ENCODE measurements around the gene C4orf36.

C4orf36 gene

DNA sequence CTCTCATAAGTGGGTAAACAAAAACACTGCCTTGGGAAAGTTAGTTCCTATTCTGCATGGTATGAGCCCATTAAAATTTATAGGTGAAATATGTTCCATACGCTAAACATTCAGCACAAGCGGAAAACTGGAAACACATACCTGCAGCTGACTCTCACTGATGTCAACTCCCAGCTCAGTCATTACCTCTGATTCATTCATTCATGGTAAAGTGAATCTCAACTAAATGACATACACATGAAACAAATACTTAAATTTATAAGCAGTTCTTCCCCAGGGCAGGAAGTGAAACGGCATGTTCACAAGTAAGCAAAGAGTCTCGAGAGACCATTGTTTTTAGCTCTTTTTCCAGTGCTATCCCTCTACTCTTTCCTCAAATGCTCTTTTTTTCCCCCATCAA lies 44.7 kb downstream of the C4orf36 start:
- Histone ChIP-seq H3K4me3 (ENCODE audit: low read length) (no peak overlapping the region), H3K4me1 (ENCODE audit: insufficient read depth, low read length) (peaks cover 6% of the 10 kb centered on the region; the same call in 1 of the 2 replicates), H3K9me3 (ENCODE audit: insufficient read depth, low read depth, low read length) (no peaks in the 10 kb centered on the region), H3K36me3 (ENCODE audit: insufficient read depth, low read depth, low read length) (no peaks in the 10 kb centered on the region), H3K27ac (ENCODE audit: low read length) (no peak overlapping the region), H3K9ac (ENCODE audit: low read depth, low read length) (no peak overlapping the region), H3K27me3 (ENCODE audit: insufficient read depth, low read length) (no peaks in the 10 kb centered on the region)

DNA sequence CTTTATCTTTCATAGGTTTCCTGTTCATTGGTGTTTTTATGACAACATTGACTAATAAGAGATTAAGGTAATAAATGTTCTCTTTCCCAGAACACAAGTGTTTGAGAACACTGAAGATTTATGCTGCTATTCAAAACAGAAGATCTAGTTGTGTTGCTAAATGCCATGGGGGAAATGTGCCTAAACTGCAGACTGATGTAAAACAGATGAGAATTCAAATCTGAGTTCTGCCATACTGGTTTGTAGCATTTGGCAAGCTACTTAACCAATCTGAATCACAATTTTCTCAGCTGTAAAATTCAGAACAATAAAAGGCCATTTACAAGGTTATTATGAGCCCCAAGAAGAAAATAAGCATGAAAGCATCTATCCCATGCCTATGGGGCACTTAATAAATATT lies 45.3 kb downstream of the C4orf36 start:
- no peaks in the 10 kb centered on the region for H3K36me3 ChIP-seq (ENCODE audit: insufficient read depth, low read depth, low read length)
- no peaks in the 10 kb centered on the region for H3K9me3 ChIP-seq (ENCODE audit: insufficient read depth, low read depth, low read length)
- H3K9ac ChIP-seq (ENCODE audit: low read depth, low read length), result no peak overlapping the region
- no peak overlapping the region for H3K4me3 ChIP-seq (ENCODE audit: low read length)
- no peaks in the 10 kb centered on the region for H3K27me3 ChIP-seq (ENCODE audit: insufficient read depth, low read length)
- H3K27ac ChIP-seq (ENCODE audit: low read length), result no peak overlapping the region
- H3K4me1 ChIP-seq (ENCODE audit: insufficient read depth, low read length), result peaks cover 6% of the 10 kb centered on the region; the same call in 1 of the 2 replicates

DNA sequence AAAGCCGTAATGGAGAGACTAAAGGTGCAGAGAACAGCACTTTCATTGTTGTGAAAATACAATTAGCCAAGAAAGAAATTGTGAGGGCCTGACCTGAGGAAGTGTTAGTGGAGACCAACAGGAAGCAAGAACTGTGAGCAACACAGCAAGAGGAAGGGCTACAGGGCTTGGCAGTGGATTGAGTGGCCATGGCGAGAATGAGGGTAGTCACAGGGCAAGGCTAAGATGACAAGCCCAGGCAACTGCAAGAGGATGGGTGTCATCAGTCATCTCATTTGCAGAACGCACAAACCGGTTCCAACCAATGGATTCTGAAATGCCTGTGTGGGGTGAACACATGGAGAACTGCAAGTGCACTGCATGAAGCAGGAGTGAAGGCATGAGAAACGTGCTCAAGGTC lies 46.6 kb downstream of the C4orf36 start:
- no peaks in the 10 kb centered on the region for H3K27me3 ChIP-seq (ENCODE audit: insufficient read depth, low read length)
- H3K27ac ChIP-seq (ENCODE audit: low read length), result no peak overlapping the region
- no peaks in the 10 kb centered on the region for H3K9me3 ChIP-seq (ENCODE audit: insufficient read depth, low read depth, low read length)
- H3K9ac ChIP-seq (ENCODE audit: low read depth, low read length), result no peak overlapping the region
- no peak overlapping the region for H3K4me3 ChIP-seq (ENCODE audit: low read length)
- H3K4me1 ChIP-seq (ENCODE audit: insufficient read depth, low read length), result peaks cover 6% of the 10 kb centered on the region; the same call in 1 of the 2 replicates
- H3K36me3 ChIP-seq (ENCODE audit: insufficient read depth, low read depth, low read length), result no peaks in the 10 kb centered on the region

DNA sequence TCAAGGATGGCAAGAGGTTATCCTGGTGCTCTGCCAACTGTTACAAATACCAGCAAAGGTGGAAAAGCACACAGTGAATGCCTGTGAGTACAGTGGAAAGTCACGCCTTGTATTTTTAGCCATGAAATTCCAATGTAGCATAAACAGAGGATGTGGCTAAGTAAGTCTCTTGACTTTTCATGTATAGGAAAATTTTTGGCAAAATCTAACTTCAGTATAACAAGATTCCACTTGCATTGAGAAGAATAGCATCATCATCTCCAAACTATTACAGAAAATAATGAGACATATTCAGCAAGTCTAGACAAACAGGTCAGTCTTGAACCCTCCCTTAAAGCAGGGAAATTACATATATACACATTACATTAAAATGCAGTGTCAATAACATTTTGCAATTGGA lies 50.9 kb downstream of the C4orf36 start:
- Histone ChIP-seq H3K4me1 (ENCODE audit: insufficient read depth, low read length) (no peaks in the 10 kb centered on the region), H3K27ac (ENCODE audit: low read length) (no peak overlapping the region), H3K4me3 (ENCODE audit: low read length) (no peak overlapping the region), H3K9ac (ENCODE audit: low read depth, low read length) (no peak overlapping the region), H3K36me3 (ENCODE audit: insufficient read depth, low read depth, low read length) (no peaks in the 10 kb centered on the region), H3K9me3 (ENCODE audit: insufficient read depth, low read depth, low read length) (no peaks in the 10 kb centered on the region), H3K27me3 (ENCODE audit: insufficient read depth, low read length) (no peaks in the 10 kb centered on the region)

DNA sequence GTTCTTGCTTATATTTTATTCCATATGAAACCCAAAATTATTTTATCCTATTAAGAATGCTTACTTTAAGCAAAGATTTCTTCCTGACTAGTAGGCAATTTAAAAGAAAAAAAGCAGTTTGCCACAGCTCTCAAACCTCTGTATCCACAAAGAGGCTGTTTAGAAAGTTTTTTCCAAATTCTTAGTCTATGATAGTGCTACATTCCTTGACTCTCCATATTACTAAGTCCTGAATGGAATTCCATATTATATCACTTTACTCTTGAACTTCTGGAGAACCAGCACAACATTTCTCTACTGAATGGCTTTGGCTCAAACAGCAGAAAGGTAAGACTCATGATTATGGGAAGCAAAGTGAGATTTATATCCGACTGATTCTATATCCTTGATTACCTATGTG lies 51.4 kb downstream of the C4orf36 start:
- Histone ChIP-seq H3K36me3 (ENCODE audit: insufficient read depth, low read depth, low read length) (no peaks in the 10 kb centered on the region), H3K9me3 (ENCODE audit: insufficient read depth, low read depth, low read length) (no peaks in the 10 kb centered on the region), H3K4me1 (ENCODE audit: insufficient read depth, low read length) (no peaks in the 10 kb centered on the region), H3K4me3 (ENCODE audit: low read length) (no peak overlapping the region), H3K27me3 (ENCODE audit: insufficient read depth, low read length) (no peaks in the 10 kb centered on the region), H3K27ac (ENCODE audit: low read length) (no peak overlapping the region), H3K9ac (ENCODE audit: low read depth, low read length) (no peak overlapping the region)

DNA sequence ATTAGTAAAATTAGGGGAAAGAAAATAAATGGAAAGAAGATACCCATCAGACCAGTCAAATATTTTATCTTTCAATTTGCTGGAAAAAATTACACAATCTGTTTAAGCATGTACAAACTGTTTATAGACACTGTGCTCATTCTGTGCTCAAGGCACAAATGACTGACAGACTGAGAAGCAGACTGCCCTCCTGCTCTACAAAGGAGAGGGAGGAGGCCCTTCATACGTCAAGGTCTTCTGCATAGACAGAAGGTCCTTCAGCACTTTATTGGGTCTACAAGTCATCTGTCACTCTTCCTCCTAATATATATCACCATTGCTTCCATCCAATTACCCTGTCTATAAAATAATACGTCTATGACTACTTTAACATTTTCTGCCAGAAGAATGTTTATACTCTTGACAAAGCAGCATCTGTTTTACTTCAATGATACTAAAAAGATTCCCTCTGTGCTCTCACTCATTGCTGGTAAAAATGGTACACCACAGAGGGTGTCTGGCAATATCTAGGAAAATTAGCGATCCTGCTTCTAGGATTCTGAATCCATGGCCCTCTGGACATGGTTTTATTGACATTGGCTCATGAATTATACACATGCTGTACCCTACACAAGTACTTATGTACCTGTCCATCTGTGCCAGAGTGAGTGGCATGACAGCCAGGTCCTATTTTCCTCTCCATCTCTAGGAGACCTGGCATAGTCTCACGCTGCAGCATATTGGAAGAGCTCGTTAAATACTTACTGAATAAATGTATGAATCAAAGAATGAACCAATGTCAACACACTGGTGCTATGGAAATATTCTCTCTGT lies 54.3 kb downstream of the C4orf36 start:
- Histone ChIP-seq H3K4me3 (ENCODE audit: low read length) (no peak overlapping the region), H3K27me3 (ENCODE audit: insufficient read depth, low read length) (no peaks in the 10 kb centered on the region), H3K27ac (ENCODE audit: low read length) (no peak overlapping the region), H3K9me3 (ENCODE audit: insufficient read depth, low read depth, low read length) (no peaks in the 10 kb centered on the region), H3K9ac (ENCODE audit: low read depth, low read length) (no peak overlapping the region), H3K36me3 (ENCODE audit: insufficient read depth, low read depth, low read length) (no peaks in the 10 kb centered on the region), H3K4me1 (ENCODE audit: insufficient read depth, low read length) (no peaks in the 10 kb centered on the region)

DNA sequence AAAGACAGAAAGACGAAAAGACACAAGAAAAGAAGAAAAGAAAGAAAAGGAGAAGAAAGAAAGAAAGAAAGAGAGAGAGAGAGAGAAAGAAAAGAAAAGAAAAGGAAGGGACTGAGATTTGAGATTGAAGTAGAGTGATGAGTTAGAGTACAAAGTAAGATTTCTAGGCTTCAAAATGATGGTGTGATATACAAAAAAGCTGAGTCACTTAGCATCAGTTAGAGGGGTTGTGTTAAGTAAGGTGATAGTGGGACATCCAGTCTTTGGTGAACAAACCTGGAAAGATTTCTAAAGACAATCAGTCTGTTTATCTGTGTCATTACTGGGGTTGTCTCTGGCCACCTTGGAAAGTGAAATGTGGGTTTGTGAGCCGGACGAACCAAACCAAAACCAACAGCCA lies 56.5 kb downstream of the C4orf36 start:
- no peaks in the 10 kb centered on the region for H3K27me3 ChIP-seq (ENCODE audit: insufficient read depth, low read length)

DNA sequence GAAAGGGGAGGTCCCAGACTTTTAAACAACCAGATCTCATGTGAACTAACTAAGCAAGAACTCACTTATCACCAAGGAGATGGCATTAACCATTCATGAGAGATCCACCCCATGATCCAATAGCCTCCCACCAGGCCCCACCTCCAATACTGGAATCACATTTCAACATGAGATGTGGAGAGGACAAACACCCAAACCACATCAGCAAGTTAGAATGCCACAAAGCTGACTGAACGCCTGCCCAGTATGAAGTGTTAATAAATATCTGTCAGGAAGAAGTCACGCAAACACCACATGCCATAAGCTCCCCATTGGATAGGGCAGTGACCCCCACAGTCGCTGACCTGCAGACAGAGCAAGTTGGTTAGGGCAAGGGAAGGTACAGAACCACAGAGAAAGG lies 57.3 kb downstream of the C4orf36 start:
- H3K9ac ChIP-seq (ENCODE audit: low read depth, low read length), result no peak overlapping the region
- H3K4me1 ChIP-seq (ENCODE audit: insufficient read depth, low read length), result no peaks in the 10 kb centered on the region
- H3K27ac ChIP-seq (ENCODE audit: low read length), result no peak overlapping the region
- H3K4me3 ChIP-seq (ENCODE audit: low read length), result no peak overlapping the region
- H3K9me3 ChIP-seq (ENCODE audit: insufficient read depth, low read depth, low read length), result no peaks in the 10 kb centered on the region
- H3K27me3 ChIP-seq (ENCODE audit: insufficient read depth, low read length), result no peaks in the 10 kb centered on the region
- no peaks in the 10 kb centered on the region for H3K36me3 ChIP-seq (ENCODE audit: insufficient read depth, low read depth, low read length)

More for the DNA sequence above, 56.5 kb downstream of the C4orf36 start:
- Histone ChIP-seq H3K4me3 (ENCODE audit: low read length) (no peak overlapping the region), H3K4me1 (ENCODE audit: insufficient read depth, low read length) (no peaks in the 10 kb centered on the region), H3K36me3 (ENCODE audit: insufficient read depth, low read depth, low read length) (no peaks in the 10 kb centered on the region), H3K9me3 (ENCODE audit: insufficient read depth, low read depth, low read length) (no peaks in the 10 kb centered on the region), H3K9ac (ENCODE audit: low read depth, low read length) (no peak overlapping the region), H3K27ac (ENCODE audit: low read length) (no peak overlapping the region)

DNA sequence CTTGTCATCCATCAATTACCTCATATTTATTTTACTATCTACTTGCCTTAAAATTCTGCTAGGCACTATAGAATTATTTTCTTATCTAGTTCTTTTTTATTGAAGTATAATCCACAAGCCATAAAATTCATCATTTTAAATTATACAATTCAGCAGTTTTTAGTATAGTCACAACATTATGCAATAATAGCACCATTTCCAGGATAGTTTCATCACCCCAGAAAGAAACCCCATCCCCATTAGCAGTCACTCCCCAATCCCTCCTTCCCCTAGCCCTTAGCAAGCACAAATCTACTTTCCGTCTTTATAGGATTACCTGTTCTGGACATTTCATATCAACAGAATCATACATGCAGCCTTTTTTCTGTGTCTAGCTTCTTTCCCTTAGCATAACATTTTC lies 58.6 kb downstream of the C4orf36 start:
- Histone ChIP-seq H3K9me3 (ENCODE audit: insufficient read depth, low read depth, low read length) (no peaks in the 10 kb centered on the region), H3K4me3 (ENCODE audit: low read length) (no peak overlapping the region), H3K9ac (ENCODE audit: low read depth, low read length) (no peak overlapping the region), H3K27ac (ENCODE audit: low read length) (no peak overlapping the region), H3K36me3 (ENCODE audit: insufficient read depth, low read depth, low read length) (no peaks in the 10 kb centered on the region), H3K4me1 (ENCODE audit: insufficient read depth, low read length) (no peaks in the 10 kb centered on the region), H3K27me3 (ENCODE audit: insufficient read depth, low read length) (no peaks in the 10 kb centered on the region)

DNA sequence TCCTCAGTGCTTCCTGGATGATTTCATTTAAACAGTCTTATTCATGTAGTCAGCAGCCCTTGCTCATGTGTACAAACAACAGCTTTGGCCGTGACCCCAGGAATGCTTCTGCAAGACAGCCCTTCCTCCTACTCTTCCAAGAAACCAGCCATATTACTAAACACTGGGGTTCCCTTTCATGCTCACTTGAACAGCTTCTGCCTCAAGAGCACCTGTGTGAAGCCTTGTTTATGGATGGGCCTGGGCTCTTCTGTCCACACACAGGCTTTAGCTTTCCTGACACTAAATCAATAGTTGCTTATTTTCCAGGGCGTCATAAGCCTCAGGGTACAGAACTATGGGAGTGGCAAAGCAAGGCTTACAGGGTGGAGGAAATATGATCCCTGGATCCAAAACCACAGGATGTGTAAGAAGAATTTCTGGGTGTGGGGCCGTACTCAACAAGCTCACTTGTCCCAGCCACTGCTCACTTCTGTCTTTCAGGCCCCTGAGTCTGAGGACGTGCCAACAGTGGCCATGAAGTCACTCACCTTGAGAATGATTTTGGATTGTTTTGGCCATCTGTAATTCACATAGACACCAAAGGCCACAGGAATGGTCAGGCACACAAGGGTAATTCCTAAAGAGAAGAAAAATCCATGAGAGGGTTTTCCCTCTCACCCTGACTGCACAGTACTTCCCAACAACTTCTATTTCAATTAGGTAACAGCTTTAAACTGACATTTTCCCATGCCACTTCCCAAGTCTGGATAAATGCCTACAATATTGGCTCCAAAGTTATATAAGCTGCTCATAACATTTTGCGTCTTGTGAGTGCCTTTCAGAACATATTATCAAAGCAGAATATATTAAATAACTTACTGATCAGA lies 60.7 kb downstream of the C4orf36 start:
- H3K9me3 ChIP-seq (ENCODE audit: insufficient read depth, low read depth, low read length), result no peaks in the 10 kb centered on the region
- H3K4me3 ChIP-seq (ENCODE audit: low read length), result no peak overlapping the region
- no peaks in the 10 kb centered on the region for H3K27me3 ChIP-seq (ENCODE audit: insufficient read depth, low read length)
- no peaks in the 10 kb centered on the region for H3K36me3 ChIP-seq (ENCODE audit: insufficient read depth, low read depth, low read length)
- no peaks in the 10 kb centered on the region for H3K4me1 ChIP-seq (ENCODE audit: insufficient read depth, low read length)
- H3K27ac ChIP-seq (ENCODE audit: low read length), result no peak overlapping the region
- no peak overlapping the region for H3K9ac ChIP-seq (ENCODE audit: low read depth, low read length)
